Measurements from ENCODE around the gene JCHAIN.
A peak's percentile ranks its signal among the peaks of the same experiment; 100 is the strongest.
"Not testable (repeated sequence)": the region's sequence is repeated elsewhere in the genome, so short reads cannot be mapped to it uniquely, and the experiment has no call there.

Gene JCHAIN

DNA sequence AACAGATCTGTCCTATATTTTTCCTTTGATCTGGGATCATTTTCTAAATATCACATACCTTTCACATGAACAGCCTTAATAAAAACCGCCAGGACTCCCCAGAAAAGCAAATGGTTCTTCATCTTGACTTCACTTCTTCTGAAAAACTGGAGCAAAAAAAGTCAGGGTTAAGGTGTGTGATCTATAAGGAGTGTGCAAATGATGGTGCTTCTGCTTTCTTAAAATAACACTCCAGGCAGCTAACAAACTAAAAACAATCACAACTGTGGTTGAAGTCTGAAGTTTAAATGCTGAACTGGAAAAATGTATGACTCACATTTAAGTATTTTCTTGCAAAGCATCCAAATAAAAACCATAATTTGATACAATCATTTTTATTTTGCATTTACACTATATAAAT lies at the start of gene JCHAIN:
Gene JCHAIN (minus strand): TSS at position 140 of the 400 bp plus-strand sequence. CDS start 18 bp downstream, at position 122.
- no peak for DNase-seq (ENCODE audit: low read depth in 1 of 2, low spot score in 1 of 2)

GRCh38 chr4:70715097-70715496 lies 48.8 kb upstream of the JCHAIN start:
- DNase-seq (ENCODE audit: low read depth in 1 of 2, low spot score in 1 of 2): no peak

DNA sequence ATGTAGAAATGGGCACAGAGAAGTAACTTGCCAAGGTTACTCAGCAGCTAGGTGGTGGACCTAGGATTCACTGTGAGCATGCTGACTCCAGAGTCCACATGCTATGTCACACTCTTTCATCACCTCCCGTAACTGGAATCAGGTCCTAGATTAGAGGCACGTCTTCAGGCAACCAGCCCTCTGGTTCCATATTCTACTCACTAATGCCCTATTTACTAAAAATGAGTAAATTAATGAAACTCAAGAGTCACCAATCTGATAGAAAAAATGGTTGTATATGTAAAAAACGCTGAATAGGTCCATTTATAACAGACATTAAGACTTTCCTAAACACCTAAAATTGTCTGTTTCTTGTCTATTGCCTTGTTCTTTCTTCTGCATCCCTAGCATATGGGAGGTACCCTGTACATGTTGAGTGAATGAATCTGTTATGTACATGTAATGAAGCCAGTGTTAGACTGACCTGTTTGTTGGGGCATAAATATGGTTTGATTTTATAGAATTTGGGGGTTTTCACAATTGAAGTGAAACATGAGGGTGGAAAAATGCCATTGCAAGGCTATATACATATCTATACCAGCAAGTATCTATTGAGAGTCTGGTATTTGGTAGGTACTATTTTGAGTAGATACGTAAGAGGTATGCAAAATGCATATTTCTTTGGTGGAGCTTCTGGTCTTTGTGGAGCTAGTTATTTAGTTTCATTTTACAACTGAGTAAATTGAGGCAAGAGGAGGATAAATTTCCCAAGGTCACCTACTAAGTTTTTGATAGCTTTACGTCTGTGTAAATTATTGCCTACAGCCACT lies 48.0 kb upstream of the JCHAIN start:
- no peak for DNase-seq (ENCODE audit: low read depth in 1 of 2, low spot score in 1 of 2)

DNA sequence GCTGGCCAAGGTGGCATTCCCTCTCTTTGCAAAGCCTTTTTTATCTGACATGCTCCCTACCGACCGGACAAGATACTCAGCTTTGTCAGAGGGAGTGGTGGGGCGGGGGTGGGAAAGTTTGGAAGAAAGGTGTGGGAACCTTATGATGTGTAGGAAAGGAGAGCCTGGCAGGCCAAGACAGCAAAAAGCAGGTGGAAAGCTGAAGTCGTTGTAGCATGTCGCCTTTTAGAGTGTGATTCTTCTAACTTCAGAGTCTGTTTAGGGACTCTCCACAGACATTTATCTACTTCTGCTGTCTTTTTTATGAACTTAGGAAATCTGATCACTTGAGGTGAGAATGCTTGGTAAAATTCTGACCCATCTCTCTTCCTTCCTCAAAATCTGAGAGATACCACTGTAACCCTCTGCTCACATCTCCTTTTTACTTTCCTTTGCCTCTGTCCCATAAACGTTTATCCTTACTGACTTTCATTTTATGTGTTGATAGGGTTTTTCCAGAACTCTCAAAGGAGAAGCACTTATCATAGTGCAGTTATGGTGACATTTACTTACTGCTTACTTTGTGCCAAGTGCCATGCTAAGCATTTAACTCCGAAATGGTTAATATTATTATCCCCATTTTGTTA lies 47.3 kb upstream of the JCHAIN start:
- DNase-seq (ENCODE audit: low read depth in 1 of 2, low spot score in 1 of 2): no peak

DNA sequence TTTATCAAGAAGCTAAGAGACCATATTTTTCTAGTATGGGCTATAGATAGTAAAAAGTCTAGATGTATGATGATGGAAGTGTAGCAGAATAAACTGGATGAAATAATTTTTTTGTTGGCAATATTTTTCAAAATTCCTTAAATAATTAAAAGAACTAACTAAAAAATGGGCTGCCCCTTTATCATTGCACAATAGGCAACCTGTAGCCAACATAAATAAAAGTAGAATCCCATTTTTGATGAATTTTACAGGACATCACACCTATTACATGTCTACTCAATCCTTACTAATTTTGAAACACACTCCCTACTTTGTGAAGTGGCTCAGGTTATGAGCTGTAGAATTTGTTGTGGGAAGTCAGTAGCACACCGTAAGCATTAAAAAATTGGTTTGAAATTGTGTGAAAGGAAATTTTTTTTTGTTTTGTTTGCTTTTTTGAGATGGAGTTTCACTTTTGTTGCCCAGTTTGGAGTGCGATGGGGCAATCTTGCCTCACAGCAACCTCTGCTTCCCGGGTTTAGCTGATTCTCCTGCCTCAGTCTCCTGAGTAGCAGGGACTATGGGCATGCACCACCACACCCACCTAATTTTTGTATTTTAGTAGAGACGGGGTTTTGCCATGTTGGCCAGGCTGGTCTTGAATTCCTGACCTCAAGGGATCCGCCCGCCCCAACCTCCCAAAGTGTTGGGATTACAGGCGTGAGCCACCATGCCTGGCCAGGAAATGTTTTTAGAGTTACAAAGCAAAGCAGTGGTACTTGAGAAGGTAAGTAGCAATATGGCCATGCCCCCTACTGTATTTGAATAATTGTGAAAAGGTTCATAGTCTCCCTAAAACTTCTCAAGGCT lies 46.5 kb upstream of the JCHAIN start:
- DNase-seq (ENCODE audit: low read depth in 1 of 2, low spot score in 1 of 2): no peak

- DNase-seq (ENCODE audit: low read depth in 1 of 2, low spot score in 1 of 2): no peak
Measured at GRCh38 chr4:70712150-70712549, 45.8 kb upstream of the JCHAIN start.

DNA sequence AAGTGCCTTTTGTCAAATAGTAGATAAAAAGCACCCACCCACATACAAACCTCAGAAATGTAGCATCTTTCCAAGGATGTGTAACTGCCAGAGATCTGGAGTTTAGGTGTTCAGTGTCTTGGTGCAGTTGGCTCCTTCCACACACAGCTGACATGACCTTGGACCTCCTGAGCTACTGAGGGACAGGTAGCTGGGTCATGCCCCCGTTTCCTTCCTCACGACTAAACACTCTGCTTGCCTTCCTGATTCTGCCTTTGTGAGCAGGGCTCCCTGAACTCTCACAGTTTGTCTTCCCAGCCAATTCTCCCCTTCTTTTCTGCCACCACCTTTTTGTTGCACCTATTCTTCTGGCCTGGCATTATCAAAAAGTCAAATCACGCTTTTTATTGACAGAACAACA lies 45.3 kb upstream of the JCHAIN start:
- no peak for DNase-seq (ENCODE audit: low read depth in 1 of 2, low spot score in 1 of 2)

- DNase-seq (ENCODE audit: low read depth in 1 of 2, low spot score in 1 of 2): no peak
Measured at GRCh38 chr4:70709611-70710205, 43.4 kb upstream of the JCHAIN start.

DNA sequence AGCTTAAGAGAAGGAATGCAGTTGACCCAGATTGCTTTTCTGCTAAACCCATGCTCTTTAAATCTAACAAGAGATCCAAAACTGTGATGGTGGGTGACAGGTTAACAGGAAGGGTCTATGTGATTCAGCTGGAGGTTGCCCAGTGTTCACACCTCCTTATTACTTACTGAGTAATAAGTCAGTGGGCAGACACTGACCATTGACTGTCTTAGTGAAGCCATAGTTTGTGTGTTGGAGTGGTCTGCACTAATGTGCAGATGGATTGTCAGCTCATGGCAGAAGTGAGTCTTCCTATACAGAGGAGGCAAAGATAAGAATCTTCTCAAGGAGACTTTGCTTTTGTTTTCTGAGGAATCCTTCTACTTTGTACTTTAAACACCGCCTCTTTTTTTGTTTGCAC lies 40.2 kb upstream of the JCHAIN start:
- no peak for DNase-seq (ENCODE audit: low read depth in 1 of 2, low spot score in 1 of 2)

GRCh38 chr4:70706044-70706461 lies 39.7 kb upstream of the JCHAIN start:
- DNase-seq (ENCODE audit: low read depth in 1 of 2, low spot score in 1 of 2): no peak

DNA sequence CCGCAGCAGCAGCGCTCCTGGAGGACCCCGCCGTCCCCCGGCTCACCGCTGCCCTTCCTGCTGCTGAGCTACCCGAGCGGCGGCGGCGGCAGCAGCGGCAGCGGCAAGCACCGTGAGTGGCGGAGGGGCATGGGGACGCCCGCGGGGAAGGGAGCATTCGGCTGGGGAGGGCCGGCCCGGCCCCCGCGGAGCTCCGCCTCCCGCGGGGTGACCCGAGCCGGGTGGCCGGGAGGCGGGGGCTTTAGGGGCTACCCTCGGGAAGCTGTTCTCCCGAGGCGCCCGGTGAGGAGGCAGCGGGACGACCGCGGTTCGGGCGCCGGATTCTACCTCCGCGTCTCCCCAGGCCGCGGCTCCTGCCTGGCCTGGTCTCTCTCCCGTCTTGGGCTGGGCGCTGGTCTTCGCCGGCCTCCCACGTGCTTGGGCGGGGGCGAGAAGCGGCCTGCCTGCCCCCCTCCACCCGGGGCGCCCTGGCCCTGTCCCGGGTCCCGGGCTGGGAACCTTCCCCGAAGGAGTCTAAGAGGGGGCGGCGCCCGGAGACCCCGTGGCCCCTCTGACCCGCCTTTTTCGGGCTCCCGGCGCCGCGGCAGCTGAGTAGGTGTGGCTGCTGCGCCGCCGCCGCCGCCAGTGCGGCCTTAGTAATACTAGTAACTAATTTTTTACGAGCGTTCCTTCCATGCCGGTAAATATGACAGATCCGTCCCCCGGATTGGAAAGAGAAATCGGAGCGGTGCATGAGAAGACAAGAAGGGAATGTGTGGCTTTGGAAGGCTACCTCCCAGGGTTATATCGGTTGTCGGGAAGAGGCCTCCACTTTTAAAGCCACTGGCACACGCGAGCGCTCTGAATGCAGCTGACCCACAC lies 39.1 kb upstream of the JCHAIN start:
- peak; percentile 42 to 60 for DNase-seq (ENCODE audit: low read depth in 1 of 2, low spot score in 1 of 2)

DNA sequence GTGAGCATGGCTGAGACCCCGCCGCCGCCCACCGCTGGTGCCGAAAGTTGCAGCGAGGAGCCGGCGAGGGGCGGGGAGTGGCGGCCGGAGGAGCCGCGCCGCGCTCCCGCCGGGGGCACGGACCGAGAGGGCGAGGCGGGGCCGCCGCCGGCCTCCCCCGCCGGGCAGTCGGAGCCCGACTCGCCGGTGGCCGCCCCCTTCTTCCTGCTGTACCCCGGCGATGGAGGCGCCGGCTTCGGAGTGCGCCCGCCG lies 38.5 kb upstream of the JCHAIN start:
- DNase-seq (ENCODE audit: low read depth in 1 of 2, low spot score in 1 of 2): no peak

GRCh38 chr4:70704215-70704930 lies 38.1 kb upstream of the JCHAIN start:
- peak; percentile 48 to 49 for DNase-seq (ENCODE audit: low read depth in 1 of 2, low spot score in 1 of 2)

DNA sequence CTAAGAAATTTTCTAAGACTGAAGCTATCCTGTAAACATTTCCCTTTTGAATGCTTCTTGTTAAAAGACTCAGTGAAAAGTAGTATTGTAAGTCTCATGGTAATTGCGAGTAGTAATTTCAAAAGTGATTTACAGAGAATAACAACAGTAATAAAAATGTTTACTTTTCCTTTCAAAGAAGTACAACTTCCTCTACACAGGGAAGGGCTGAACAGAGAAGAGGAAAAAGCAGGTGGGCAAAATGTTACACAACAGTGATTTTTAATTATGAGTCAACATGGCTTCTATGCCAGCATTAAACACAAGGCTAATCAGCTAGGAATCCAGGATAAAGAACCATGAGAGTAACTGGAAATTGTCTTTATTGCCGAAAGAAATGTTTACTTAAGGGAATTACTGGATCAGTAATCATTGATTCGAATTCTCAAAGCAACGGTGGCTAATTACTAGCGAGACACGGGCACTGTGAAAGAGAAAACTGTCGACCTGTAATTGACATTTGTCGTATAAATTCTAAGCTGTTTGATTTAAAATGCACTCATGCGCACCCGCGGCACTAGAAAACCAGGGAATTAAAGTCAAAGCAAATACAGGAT lies 37.4 kb upstream of the JCHAIN start:
- no peak for DNase-seq (ENCODE audit: low read depth in 1 of 2, low spot score in 1 of 2)

- DNase-seq (ENCODE audit: low read depth in 1 of 2, low spot score in 1 of 2): not testable (repeated sequence)
Measured at GRCh38 chr4:70702592-70702991, 36.3 kb upstream of the JCHAIN start.

DNA sequence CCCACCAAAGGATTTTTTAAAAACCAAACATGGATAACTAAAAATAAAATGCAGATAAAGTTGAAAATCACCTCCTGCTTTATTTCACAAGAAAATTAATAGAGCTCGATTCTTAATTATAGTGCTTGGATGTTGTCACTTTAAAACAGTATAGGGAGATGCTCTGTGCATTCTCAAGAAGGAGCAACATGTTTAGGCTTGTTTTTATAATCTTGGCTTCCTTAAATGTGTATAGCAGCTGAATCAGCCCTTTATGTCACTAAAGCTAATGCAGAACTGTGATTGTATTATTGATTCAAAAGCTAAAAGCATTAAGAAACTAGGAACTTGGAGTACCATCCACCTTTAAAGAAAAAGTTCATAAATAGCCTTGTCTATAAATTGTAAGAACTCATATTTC lies 35.0 kb upstream of the JCHAIN start:
- no peak for DNase-seq (ENCODE audit: low read depth in 1 of 2, low spot score in 1 of 2)

- DNase-seq (ENCODE audit: low read depth in 1 of 2, low spot score in 1 of 2): no peak
Measured at GRCh38 chr4:70700712-70701111, 34.4 kb upstream of the JCHAIN start.

DNA sequence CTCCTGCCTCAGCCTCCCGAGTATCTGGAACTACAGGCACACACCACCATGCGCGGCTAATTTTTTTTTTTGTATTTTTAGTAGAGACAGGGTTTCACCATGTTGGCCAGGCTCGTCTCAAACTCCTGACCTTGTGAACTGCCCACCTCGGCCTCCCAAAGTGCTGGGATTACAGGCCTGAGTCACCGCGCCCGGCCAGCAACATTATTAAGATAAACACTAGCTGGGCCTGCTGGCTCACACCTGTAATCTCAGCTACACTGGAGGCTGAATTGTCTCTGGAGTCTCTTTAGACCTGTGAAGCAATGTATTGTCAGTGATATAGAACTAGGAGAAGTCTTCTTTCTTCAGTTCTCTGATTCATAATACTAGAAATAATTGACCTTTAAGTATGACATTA lies 32.1 kb upstream of the JCHAIN start:
- DNase-seq (ENCODE audit: low read depth in 1 of 2, low spot score in 1 of 2): not testable (repeated sequence)

DNA sequence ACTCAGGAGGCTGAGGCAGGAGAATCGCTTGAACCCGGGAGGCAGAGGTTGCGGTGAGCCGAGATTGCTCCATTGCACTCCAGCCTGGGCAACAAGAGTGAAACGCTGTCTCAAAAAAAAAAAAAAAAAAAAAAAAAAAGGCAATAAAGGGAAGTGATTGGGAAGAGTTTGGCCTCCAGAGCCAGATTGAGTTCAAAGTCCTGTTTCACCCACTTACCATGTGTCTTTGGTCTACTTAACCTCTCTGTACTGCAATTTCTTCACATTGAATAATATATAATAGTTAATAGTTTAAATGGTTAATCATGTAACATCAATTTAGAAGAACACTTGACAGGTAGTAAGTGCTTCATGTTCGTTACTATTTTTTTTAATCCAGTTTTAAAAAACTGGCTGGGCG lies 28.3 kb upstream of the JCHAIN start:
- not testable (repeated sequence) for DNase-seq (ENCODE audit: low read depth in 1 of 2, low spot score in 1 of 2)

- no peak for DNase-seq (ENCODE audit: low read depth in 1 of 2, low spot score in 1 of 2)
Measured at GRCh38 chr4:70691661-70692060, 25.4 kb upstream of the JCHAIN start.

Data from activated T-helper 1 cell treated with anti-CD3 and anti-CD28 coated beads, Interleukin-2, amount 50 U/mL, for 16 hours (primary cell).